Natural killer cell (primary cell): ENCODE data around the gene HSD17B3. TPM values are rescaled to one million over a fixed set of nuclear protein-coding genes. Genes with fewer than 3 reads are reported as not detected.

Experiments
- ATAC-seq, 3 donors: fragments of 150-1000 bp in 2 of 3; fragments of 200-7000 bp in 1 of 3; cut with Tn5 transposase; 1 replicate in 1 of 3; 2 replicates in 2 of 3; pipeline ENCODE4 v1.10.0; 2021; ENCODE audit warnings: mild to moderate bottlenecking in 2 of 3, moderate library complexity in 2 of 3
- DNase-seq, 2 donors: peaks; one replicate each; pipeline versions ENCODE4 v3.0.0 to v3.0.0-alpha.2; 2013 to 2021; ENCODE audit warnings: mixed read lengths in 1 of 2
- H3K27ac ChIP-seq: one replicate; pipeline ENCODE4 v1.5.1; 2013; ENCODE audit warnings: mild to moderate bottlenecking, low read length
- H3K27me3 ChIP-seq: one replicate; pipeline ENCODE4 v1.6.1; 2013; ENCODE audit warnings: low read length; ENCODE audit not compliant: control insufficient read depth, insufficient read depth
- H3K36me3 ChIP-seq: one replicate; pipeline ENCODE4 v1.6.1; 2013; ENCODE audit warnings: low read length; ENCODE audit not compliant: control insufficient read depth, insufficient read depth
- H3K4me1 ChIP-seq: one replicate; pipeline ENCODE4 v1.6.1; 2013; ENCODE audit warnings: low read length; ENCODE audit not compliant: control insufficient read depth, insufficient read depth
- H3K4me3 ChIP-seq: one replicate; pipeline ENCODE4 v1.5.1; 2013; ENCODE audit warnings: low read length
- H3K9me3 ChIP-seq: one replicate; pipeline ENCODE4 v1.6.1; 2013; ENCODE audit warnings: low read length; ENCODE audit not compliant: control insufficient read depth, insufficient read depth
- H3K27ac Mint-ChIP-seq, 2 donors: one replicate each; pipeline ENCODE4 v1.8.0; 2022; ENCODE audit warnings: mild to moderate bottlenecking in 2 of 2, mixed read lengths in 2 of 2, moderate library complexity in 1 of 2
- H3K27me3 Mint-ChIP-seq, 2 donors: one replicate each; pipeline ENCODE4 v1.8.0; 2022; ENCODE audit warnings: low read depth in 2 of 2, mixed read lengths in 2 of 2
- H3K36me3 Mint-ChIP-seq: one replicate; pipeline ENCODE4 v1.8.0; 2022; ENCODE audit warnings: mixed read lengths
- H3K4me1 Mint-ChIP-seq, 2 donors: one replicate each; pipeline ENCODE4 v1.8.0; 2022; ENCODE audit warnings: mixed read lengths in 2 of 2
- H3K4me3 Mint-ChIP-seq: one replicate; pipeline ENCODE4 v1.8.0; 2022; ENCODE audit warnings: mild to moderate bottlenecking, moderate library complexity, mixed read lengths
- H3K9me3 Mint-ChIP-seq, 2 donors: one replicate each; pipeline ENCODE4 v1.8.0; 2022; ENCODE audit warnings: mixed read lengths in 2 of 2
- WGBS: methylation state at CpG from one replicate; pipeline ENCODE4 v1.1.7; 2013; ENCODE audit warnings: missing lambda C conversion rate; ENCODE audit not compliant: insufficient coverage; 5-methylcytosine and 5-hydroxymethylcytosine counted together
- intact Hi-C: fragments of 100-400 bp; cut with micrococcal nuclease; formaldehyde crosslinking; loops from one replicate; pipeline ENCODE4 v1.14.2; 2022
- total RNA-seq, 4 donors: library from RNA; stranded (reverse); fragments of 120-200 nt in 1 of 4; gene quantifications; one replicate each; pipeline versions ENCODE4 v1.2.3 to v1.2.4, GENCODE V29; 2013 to 2022
- TF ChIP-seq, protein P1 (sequence below): fragments of 200-600 bp; IDR thresholded peaks from one replicate; pipeline ENCODE4 v1.8.0; 2022; ENCODE audit warnings: antibody characterized with exemption

HSD17B3 gene
- total RNA-seq, 3 donors from 2014 or later (not counting 1 experiment from before 2014, with no cell fraction given): 0.68 to 0.96 (median 0.80) TPM

DNA sequence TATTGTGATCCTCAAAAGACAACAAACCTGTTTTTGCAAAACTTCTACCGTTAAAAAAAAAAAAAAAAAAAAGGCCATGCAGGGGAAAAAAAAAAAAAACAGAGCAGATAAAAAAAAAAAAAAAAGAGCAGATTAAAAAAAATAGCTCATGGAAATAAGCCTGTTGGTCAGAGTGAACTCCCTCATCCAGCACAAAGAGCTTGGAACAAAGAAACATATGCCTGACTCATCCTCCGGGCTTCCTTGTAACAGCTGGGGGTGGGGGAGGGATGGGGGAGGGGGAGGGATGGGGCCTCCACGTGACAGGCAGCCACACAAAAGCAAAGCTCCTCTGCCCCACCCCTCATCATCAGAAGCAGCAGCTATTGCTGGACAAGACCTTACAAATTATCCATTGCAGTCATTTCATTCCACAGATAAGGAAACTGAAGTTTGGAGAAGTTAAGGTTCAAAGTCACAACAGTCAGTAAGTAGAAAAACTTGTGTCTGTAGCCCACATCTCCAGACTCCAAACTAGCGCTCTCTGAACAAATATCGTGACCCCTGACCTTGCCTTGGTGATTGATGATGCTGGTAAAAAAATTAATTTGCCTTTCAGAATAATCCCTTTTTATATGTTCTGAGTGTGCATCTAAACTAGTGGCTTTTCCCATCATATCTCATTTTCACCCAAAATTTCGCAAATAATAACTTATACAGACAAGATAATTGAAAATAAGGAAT lies 42.6 kb upstream of the HSD17B3 start:
- no peaks in the 10 kb centered on the region for H3K27me3 ChIP-seq
- WGBS: 100% methylated on average over 2 of the region's 6 CpGs
- H3K9me3 Mint-ChIP-seq: no peaks in the 10 kb centered on the region
- no peak overlapping the region for H3K27ac Mint-ChIP-seq
- H3K27me3 Mint-ChIP-seq: no peaks in the 10 kb centered on the region
- no peaks in the 10 kb centered on the region for H3K36me3 Mint-ChIP-seq
- intact Hi-C loops: no loop called here
- no peak overlapping the region for H3K27ac ChIP-seq
- H3K4me1 Mint-ChIP-seq: no peaks in the 10 kb centered on the region
- no peaks in the 10 kb centered on the region for H3K4me1 ChIP-seq
- H3K9me3 ChIP-seq: no peaks in the 10 kb centered on the region
- H3K4me3 ChIP-seq: no peak overlapping the region
- ATAC-seq (no peak), DNase-seq (no peak)
- TF ChIP-seq, protein P1, sequence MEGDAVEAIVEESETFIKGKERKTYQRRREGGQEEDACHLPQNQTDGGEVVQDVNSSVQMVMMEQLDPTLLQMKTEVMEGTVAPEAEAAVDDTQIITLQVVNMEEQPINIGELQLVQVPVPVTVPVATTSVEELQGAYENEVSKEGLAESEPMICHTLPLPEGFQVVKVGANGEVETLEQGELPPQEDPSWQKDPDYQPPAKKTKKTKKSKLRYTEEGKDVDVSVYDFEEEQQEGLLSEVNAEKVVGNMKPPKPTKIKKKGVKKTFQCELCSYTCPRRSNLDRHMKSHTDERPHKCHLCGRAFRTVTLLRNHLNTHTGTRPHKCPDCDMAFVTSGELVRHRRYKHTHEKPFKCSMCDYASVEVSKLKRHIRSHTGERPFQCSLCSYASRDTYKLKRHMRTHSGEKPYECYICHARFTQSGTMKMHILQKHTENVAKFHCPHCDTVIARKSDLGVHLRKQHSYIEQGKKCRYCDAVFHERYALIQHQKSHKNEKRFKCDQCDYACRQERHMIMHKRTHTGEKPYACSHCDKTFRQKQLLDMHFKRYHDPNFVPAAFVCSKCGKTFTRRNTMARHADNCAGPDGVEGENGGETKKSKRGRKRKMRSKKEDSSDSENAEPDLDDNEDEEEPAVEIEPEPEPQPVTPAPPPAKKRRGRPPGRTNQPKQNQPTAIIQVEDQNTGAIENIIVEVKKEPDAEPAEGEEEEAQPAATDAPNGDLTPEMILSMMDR: no peak
- H3K36me3 ChIP-seq: no peaks in the 10 kb centered on the region
- H3K4me3 Mint-ChIP-seq: no peak overlapping the region

DNA sequence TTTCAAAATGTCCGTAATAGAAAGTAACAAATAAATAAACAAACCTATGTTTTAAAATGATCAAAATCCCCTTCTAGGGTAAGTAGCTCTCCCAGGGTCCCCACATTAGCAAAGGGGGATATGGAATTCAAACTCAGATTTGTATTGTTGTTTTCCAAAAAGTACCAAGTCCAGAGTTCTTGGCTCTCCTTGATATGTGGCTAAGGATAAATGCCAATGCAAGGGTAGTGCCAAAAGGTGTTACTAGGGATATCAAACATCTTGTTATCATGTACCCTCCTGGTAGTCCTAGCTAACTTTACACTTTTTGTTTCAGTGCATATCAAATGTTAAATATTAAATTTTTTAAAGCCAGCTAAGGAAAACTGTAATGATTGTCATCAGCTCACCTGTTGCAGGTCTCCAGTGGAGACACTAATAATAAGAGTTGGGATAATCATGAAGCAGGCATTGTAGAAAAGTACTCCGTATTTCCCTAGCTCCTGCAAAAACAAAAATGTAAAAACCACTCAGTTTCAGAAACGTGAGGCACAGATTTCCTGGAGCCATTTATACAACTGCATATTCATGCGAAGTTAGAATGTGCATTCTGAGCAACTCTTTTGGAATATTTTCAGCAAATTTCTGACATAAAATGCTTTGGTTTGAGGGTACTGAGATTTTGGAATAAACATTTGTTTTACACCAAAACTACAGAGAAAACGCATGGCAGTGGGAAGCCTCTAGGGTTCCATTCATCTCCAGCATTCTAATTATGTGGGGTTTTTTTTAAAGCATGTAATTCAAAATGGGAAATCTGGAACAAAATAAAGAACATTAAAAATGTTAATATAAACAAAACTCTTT lies 41.8 kb upstream of the HSD17B3 start:
- no peak overlapping the region for H3K27ac ChIP-seq
- WGBS: 93% methylated on average over 2 of the region's 5 CpGs
- intact Hi-C loops: no loop called here
- no peak overlapping the region for H3K4me3 ChIP-seq
- H3K9me3 ChIP-seq: no peaks in the 10 kb centered on the region
- H3K4me3 Mint-ChIP-seq: no peak overlapping the region
- H3K4me1 Mint-ChIP-seq: no peaks in the 10 kb centered on the region
- no peaks in the 10 kb centered on the region for H3K4me1 ChIP-seq
- no peaks in the 10 kb centered on the region for H3K9me3 Mint-ChIP-seq
- H3K27me3 Mint-ChIP-seq: no peaks in the 10 kb centered on the region
- DNase-seq (no peak), ATAC-seq (no peak)
- no peaks in the 10 kb centered on the region for H3K27me3 ChIP-seq
- H3K36me3 Mint-ChIP-seq: no peaks in the 10 kb centered on the region
- H3K36me3 ChIP-seq: no peaks in the 10 kb centered on the region
- H3K27ac Mint-ChIP-seq: no peak overlapping the region
- TF ChIP-seq, protein P1: no peak

DNA sequence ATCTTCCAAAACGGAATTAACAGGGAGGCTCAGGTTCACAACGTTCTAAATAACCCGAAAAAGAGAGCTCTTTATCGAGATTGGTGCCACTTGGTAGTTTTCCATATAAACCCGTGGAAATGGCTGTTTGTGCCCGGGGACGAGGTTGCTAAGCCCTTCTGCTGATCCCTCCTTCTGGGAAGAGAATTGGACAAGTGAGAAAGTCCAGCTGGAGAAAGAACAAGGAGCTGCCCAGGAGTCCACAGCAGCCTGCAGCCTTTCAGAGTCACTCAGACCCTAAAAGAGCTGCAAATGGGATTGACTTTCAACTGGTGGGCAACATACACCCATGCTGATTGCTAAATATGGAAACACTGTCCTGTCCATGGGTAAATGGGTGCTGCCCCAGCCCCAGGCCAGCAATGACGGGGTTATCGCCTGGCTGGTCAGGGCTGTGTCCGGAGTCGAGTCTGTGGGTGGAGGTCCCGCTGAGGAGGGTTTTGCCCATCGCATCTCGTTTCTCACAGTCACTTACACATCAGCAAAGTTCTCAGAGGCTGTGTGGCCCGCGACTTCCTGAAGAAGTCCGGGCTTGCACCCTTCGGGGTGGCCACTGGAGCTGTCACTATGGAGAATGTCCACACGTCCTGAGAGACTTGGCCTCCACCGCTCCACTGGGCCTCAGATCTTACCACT lies 40.7 kb upstream of the HSD17B3 start:
- ATAC-seq (no peak), DNase-seq (no peak)
- Mint-ChIP-seq H3K4me1 (no peaks in the 10 kb centered on the region), H3K27me3 (no peaks in the 10 kb centered on the region), H3K27ac (no peak overlapping the region), H3K36me3 (no peaks in the 10 kb centered on the region), H3K9me3 (no peaks in the 10 kb centered on the region), H3K4me3 (no peak overlapping the region)
- intact Hi-C loops: no loop called here
- Histone ChIP-seq H3K36me3 (no peaks in the 10 kb centered on the region), H3K4me3 (no peak overlapping the region), H3K27ac (no peak overlapping the region), H3K4me1 (no peaks in the 10 kb centered on the region), H3K27me3 (no peaks in the 10 kb centered on the region), H3K9me3 (no peaks in the 10 kb centered on the region)
- TF ChIP-seq, protein P1: no peak
- WGBS: 93% methylated on average over 20 of the region's 20 CpGs
